Sciatic nerve (tissue), 2 donors: ENCODE measurements around the gene GHRHR. TPM values are rescaled to one million over a fixed set of nuclear protein-coding genes. Genes with fewer than 3 reads are reported as not detected.

Source experiments
- ATAC-seq: fragments of 200-7000 bp; cut with Tn5 transposase; one replicate; pipeline ENCODE4 v1.9.1; 2020; ENCODE audit warnings: mild to moderate bottlenecking, moderate library complexity
- DNase-seq: peaks from one replicate; pipeline ENCODE4 v3.0.0-alpha.2; 2020; ENCODE audit warnings: low spot score
- intact Hi-C: fragments of 100-400 bp; cut with DNase I; formaldehyde crosslinking; loops from one replicate; pipeline ENCODE4 v1.14.2; 2022
- total RNA-seq: library from RNA; stranded (reverse); fragmentation: NEBNext Ultra II Directional; extraction: Animal tissue kit (Norgen Biotek cat#: 25700); gene quantifications from one replicate; pipeline ENCODE4 v1.2.1, GENCODE V29; 2021
- donor health status: DM: no; HTN: no; CAD: no.
- donor health status: DM: no; HTN: no; CAD: no.

Gene GHRHR
- total RNA-seq, 1 donor from 2014 or later, result 1.2 TPM

GRCh38 chr7:31020652-31021051 lies 56.9 kb downstream of the GHRHR start:
- ATAC-seq (no peak), DNase-seq (no peak)
- intact Hi-C loops, result no loop called here

DNA sequence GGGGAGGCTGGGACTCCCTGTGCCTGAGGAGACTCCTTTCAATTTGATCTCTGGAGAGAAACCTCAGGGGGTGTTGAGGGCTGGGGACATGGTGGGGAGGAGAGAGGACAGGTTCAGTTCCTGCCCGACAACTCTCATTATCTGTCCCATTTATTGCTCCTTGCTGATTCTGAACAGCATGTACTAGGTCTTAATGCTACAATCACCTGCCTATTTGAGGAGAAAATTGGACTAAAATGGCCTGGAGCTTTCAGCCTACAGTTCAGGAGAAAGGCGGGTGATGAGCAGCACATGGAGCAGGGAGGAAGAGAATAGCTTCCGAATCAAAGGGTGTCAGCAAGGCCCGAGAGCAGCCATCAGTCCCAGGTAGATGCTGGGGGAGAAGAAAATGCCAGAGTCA lies 58.4 kb downstream of the GHRHR start:
- ATAC-seq (no peak), DNase-seq (no peak)
- intact Hi-C loops, result no loop called here

DNA sequence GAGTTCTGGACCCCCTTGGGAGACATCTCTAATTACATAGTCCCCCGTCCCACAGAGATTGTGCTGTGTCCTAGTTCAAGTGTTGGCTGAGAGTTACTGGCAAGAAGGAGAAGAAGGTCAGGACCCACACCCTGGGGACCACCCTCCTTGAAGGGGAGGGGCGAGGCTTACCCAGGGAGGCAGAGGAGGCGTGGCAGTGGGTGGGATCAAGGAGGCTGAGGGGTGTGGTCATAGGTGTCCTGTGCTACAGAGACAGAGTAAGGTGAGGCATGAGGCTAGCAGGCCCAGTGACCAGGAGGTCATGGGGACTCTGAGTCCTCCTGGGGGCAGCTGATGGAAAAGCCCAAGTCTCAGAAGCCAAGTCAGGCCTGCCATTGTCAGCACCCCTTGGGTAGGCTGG lies 59.0 kb downstream of the GHRHR start:
- ATAC-seq (no peak), DNase-seq (no peak)
- intact Hi-C loops, result no loop called here

DNA sequence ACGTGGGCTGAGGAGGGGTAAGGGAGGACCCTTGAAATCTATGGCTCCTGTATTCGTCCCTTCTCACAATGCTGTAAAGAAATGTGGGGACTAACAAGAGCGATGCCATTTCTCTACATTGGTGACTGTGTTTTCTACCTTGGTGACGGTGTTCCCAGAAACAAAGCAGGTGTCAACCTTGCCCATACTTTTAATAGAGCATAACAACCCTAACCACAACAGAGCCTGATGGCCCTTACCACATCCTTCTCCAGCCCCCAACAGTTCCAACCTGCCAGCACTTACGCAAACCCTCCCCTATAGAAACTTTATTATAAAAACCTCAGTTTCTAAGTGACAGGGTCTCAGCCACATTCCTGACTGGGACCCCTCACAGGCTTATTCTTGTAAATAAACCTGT lies 60.1 kb downstream of the GHRHR start:
- intact Hi-C loops, result no loop called here
- DNase-seq (no peak), ATAC-seq (no peak)

DNA sequence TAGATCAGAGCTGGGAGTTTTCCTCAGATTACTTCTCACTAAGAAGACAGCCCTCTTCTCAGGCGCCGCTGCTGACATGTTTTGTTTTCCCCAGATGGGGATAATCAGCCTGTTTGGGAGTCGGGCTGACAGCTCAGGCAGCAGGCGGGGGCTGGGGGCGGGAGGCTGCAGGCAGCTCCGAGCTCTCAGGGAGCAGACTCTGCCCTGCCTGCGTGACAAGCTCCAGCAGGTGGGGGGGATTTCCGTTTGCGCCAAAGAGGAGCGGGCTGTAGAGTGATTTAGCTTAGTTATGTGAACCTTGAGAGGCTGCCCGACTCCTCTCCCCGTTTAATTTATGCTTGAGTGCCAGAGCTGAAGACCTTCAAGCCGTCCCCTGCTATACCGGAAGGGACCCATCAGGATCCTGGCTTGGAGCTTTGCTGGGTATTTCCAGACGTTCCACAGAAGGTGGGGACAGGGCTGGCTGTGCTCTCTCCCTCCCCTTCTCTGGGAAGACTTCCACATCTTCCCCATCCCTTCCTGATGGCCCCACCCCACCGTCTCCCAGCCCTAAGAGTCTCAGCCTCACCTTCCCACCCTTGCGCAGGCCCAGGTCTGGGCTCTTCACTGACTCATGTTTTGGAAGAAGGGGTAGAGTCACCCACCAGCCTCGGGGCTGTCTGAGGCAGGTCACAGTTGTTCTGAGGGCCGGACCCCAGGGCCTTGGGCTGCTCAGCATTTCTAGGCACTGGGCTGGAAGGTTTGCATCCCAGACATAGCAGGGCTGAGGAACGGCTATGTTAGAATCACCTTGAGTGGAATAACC lies 63.6 kb downstream of the GHRHR start:
- DNase-seq (no peak), ATAC-seq (peak; percentile 33)
- intact Hi-C loops, result no loop called here

GRCh38 chr7:31028006-31028405 lies 64.3 kb downstream of the GHRHR start:
- no peak for DNase-seq
- intact Hi-C loops, result no loop called here
- ATAC-seq, result no peak

DNA sequence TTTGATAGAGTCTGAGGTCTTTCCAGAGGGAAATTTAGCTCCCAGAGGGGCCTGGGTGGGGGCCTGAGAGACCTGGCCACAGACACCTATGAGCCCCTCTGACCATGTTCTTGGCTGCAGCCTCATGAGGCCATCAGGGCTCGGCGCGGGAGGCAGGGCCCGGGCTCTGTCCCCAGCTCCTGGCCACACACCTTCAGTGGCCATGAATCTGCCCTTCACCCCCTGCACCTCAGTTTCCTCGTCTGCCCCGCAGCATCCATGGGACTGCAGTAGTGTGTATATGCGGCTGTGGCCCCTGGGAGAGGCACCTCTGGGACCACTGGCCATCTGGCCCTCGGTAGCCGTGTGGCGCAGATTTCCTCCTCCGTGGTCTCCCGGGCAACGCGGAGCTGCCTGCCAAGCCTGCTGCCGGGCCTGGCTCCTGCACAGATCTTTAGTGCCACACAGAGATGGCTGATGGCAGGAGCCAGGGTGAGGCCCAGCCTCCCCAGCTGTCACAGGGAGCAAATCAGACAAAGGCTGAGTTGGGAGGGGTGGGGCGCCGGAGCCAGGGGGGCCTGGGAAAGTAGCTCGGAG lies 64.8 kb downstream of the GHRHR start:
- DNase-seq (no peak), ATAC-seq (no peak)
- intact Hi-C loops, result no loop called here

Other genes starting within 250 kb of the GHRHR start
- 131 TPM for gene INMT, start 211.8 kb upstream of the GHRHR start, total RNA-seq
- gene MINDY4, start 192.5 kb upstream of the GHRHR start, total RNA-seq, result 15.6 TPM
- gene AQP1, start 52.1 kb upstream of the GHRHR start, total RNA-seq, result 864 TPM
- 9.1 TPM for gene ADCYAP1R1, start 88.4 kb downstream of the GHRHR start, total RNA-seq